ENCODE results near the gene ALG2.
A peak's percentile ranks its signal among the peaks of the same experiment; 100 is the strongest.

- TF ChIP-seq TAF1 (IDR thresholded peaks at IDR 0.05; ENCODE audit: low read depth, low read length) = 0 out of 2 replicates have a peak, but pooled peaks have one; percentile 32
- TF ChIP-seq POU2F2 (IDR thresholded peaks at IDR 0.05; ENCODE audit: low read depth, low read length) = peak; percentile 86; the same call in 1 of the 2 replicates
- TF ChIP-seq POLR2AphosphoS5 (IDR thresholded peaks at IDR 0.05; ENCODE audit: low read depth, low read length) = peak; percentile 42; the same call in 1 of the 2 replicates
- TF ChIP-seq POLR2A (IDR thresholded peaks at IDR 0.05; ENCODE audit: low read depth, low read length) = no peak
- TF ChIP-seq SPI1 (IDR thresholded peaks at IDR 0.05; ENCODE audit: low read depth, low read length) = peak; percentile 65
Measured at GRCh38 chr9:99235926-99236634, 14.3 kb upstream of the ALG2 start.
